ENCODE data around the gene ERN1.

DNA sequence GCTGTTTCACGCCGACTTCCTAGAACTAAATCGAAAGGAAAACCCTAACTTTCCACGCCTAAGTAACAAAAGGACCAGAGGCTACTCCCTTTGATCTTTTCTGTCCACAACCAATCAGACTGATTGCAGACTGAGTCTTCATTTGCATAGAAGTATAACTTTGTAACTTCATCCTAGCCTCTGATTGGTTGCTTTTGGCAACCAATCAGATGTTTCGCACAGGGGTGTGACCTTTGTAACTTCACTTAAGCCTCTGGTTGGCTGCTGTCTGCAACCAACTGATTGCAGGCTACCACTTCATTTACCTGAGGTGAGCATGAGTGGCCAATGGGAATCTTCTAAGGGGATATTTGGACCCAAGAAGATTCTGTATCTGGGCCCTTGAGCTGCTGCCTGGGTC is 92.1 kb downstream of the ERN1 start:
- TF ChIP-seq, protein P1, sequence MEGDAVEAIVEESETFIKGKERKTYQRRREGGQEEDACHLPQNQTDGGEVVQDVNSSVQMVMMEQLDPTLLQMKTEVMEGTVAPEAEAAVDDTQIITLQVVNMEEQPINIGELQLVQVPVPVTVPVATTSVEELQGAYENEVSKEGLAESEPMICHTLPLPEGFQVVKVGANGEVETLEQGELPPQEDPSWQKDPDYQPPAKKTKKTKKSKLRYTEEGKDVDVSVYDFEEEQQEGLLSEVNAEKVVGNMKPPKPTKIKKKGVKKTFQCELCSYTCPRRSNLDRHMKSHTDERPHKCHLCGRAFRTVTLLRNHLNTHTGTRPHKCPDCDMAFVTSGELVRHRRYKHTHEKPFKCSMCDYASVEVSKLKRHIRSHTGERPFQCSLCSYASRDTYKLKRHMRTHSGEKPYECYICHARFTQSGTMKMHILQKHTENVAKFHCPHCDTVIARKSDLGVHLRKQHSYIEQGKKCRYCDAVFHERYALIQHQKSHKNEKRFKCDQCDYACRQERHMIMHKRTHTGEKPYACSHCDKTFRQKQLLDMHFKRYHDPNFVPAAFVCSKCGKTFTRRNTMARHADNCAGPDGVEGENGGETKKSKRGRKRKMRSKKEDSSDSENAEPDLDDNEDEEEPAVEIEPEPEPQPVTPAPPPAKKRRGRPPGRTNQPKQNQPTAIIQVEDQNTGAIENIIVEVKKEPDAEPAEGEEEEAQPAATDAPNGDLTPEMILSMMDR (IDR thresholded peaks at IDR 0.05; ENCODE audit: extremely low read depth in 1 of 2, insufficient read depth in 1 of 2, low read depth in 1 of 2, low read length in 2 of 2), result no peak
- no peak for TF ChIP-seq POLR2AphosphoS5 (IDR thresholded peaks at IDR 0.05; ENCODE audit: insufficient read depth, low read depth, low read length)
